HG03025 (cell line): ENCODE results near the gene NDC1.
A peak's percentile ranks its signal among the peaks of the same experiment; 100 is the strongest.
"Not testable (repeated sequence)": the region's sequence is repeated elsewhere in the genome, so short reads cannot be mapped to it uniquely, and the experiment has no call there.

Experiments used
- ATAC-seq: cut with Tn5 transposase; IDR thresholded peaks from one replicate; pipeline ENCODE4 v1.9.1; 2021; ENCODE audit warnings: mild to moderate bottlenecking, moderate library complexity; ENCODE audit not compliant: unreplicated experiment, low FRiP score

NDC1 gene

DNA sequence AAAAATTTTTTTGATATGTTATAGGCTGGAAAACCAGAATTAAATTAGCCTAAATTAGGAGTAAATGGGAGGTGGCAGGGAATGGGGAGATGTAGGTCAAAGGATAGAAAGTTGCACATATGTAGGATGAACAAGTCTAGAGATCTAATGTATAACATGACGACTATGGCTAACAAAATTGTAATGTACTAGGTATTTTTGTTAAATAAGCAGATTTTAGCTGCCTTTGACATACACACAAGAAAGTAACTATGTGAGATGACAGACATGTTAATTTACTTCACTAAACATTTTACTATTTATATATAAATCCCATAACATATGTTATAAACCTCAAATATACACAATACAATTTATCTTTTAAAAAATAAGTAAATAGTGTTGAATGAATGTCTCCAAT lies 68.9 kb downstream of the NDC1 start:
- no peak for ATAC-seq

DNA sequence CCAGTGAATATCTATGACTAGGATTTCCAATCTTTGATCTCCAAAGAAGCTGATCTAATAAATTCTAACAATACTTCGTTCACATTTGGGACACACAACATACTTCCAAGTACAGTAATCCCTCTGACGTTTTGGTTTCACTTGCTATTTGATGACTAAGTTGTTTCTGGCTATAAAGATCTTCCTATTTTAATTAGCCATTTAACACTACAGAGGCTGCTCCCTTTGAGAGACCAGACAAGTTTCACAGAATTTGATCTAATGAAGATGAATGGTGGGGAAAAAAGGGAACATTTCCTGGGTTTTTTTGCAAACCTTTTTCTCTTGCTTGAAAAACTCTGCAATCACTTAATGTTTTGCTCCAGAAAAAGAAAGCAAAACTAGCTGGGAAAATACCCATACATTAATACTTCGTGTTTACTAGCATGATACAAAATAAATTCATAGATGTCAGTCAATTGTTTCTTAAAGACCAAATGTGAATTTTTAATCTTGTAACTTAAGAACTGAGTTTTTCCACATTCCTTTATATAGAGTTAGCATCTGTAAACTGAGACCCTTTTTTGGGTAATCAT lies 71.2 kb downstream of the NDC1 start:
- no peak for ATAC-seq

DNA sequence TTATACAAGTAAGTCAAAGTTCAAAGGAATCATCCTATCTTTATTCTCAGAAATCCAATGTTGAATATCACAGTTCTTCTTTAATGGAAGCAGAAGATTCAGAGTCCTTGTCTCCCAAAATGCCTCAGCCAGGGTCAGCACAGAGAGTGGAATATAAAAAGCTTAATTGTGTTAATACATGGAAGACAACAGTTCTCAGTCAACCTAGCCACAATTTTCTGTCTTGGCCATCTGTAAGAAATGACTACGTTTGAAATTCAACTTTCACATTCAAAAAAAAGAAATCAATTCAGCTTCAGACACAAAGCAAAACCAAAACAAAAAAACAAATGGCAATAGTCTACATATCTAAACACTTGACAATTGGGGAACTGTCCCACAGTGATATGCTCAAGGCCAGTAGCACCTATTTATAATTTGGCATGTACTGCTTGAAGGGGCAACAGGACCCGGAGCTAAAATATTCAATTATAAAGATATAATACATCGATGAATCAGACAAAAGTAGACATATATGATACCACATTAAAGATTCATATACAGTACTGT lies 71.8 kb downstream of the NDC1 start:
- ATAC-seq: no peak

DNA sequence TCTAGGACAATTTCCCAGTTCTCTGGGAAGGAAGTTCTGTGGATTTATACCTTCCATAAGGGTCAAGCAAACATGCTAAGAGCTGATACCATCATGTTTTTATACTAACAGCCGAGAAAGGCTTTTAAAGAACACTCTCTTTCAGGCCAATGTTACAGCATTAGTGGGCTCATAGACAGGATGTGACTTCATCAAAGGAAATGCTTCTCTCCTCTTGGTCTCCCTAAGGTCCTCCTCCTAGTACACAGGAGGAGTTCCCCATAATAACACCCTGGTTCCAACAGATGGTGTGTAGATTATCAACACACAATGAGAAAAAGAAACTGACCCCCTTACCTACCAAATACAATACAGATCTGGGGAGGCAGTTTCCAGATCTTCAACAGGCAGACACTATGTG lies 72.4 kb downstream of the NDC1 start:
- no peak for ATAC-seq

DNA sequence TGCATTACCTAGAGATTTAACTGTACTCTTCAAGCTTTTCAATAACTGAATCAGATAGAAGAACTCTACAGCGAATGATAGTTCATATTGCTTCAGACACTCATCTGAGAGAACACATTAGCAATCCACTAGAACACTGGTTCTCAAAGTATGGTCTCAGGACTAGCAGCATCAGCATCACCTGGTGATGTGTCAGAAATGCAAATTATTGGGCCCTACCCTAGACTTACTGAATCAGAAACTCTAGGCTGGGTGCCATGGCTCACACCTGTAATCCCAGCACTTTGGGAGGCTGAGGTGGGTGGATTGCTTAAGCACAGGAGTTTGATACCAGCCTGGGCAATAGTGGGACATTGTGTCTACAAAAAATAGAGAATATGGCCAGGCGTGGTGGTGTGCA lies 74.2 kb downstream of the NDC1 start:
- ATAC-seq: no peak

DNA sequence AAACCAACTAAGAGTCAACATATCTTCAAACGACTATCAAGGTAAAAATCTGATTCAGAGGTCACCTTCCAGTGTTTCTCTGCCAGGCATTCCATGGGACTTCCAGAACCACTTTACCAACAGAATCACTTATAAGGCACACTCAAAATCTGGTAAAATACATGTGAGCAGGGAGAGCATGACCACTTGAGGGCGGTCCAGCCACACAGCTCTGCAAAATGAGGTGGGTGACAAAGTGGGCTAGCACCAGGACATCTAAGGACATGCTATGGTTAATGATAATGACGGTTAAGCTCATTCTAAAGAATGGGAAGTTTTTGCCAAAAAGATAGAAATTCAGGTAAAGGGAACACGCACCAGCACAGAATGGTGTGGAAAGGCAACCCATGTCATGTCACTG lies 74.6 kb downstream of the NDC1 start:
- no peak for ATAC-seq

DNA sequence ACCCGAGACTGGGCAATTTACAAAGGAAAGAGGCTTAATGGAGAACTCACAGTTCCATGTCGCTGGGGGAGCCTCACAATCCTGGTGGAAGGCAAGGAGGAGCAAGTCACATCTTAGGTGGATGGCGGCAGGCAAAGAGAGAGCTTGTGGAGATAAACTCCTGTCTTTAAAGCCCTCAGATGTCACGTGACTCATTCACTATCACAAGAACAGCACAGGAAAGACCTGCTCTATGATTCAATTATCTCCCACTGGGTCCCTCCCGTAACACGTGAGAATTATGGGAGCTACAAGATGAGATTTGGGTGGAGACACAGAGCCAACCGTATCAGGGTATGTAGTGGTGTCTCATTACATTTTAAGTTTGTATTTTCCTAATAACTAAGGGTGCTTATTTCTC lies 77.6 kb downstream of the NDC1 start:
- not testable (repeated sequence) for ATAC-seq

DNA sequence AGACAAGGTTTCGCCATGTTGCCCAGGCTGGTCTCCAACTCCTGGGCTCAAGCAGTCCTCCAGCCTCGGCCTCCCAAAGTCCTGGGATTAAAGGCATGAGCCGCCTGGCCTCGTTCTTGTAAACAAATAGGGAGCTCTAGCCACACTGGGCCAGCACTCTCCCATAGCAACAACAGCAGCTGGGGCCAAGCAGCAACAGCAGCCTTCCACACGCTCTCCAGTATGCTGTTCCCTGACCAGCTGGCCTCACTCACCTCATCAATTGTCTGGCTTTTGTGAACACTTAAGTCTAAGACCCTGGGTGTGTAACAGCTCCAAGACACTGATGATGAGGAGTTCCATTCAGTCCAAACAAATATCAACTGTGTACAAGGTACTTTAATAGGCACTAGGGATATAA lies 82.2 kb downstream of the NDC1 start:
- no peak for ATAC-seq

DNA sequence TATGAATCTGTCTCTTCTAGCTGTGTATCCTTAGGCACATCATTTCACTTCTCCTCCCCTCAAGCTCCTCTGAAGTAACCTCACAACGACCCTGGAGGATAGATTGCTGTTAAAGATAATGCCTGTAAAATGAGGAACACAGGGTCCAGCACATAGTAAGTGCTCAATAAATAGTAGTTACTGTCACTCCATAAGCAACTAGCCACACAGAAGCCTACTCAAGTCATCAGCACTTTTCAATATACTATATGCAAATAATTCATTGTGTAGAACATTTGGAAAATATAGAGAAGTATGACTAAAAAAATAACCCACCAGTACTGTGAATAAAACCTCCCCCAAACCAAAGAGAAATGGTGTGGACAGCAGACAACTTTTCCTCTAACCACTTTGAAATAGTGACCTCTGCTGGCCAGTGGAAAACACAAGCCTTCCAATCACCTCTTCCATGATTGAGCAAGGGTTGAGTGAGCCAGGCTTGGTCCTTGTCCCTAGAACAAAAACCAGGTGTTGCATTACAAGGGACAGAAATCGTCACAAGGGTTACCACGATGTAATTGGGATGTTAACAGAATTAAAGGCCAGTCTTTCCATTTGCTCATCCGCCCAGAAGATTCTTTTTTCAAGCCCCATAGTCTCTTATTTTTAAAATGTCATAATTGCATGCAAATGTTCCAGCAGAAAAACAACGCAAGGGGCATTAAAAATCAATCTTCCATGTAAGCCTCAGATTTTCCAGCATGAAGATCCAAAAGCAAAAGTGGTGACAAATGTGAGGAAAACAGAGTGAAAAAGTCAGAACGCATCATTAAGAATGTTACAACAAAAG lies 83.4 kb downstream of the NDC1 start:
- no peak for ATAC-seq

DNA sequence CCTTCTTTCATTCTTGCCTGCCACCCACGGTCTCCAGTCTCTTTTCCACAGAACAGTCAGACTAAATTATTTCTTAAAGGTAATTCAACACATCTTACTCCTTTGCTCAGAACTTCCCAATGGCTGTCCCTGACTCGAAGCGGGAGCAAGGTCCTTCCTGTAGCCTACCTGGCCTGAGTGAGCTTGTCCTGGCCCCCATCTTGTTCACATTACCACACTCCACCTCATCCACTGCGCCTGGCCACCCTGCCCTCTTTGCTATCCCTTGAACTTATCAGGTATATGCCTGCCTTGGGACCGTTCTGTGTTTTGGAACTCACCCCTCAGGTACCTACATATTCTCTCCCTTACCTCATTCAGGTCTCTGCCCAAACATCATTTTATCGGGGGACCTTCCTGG lies 85.8 kb downstream of the NDC1 start:
- ATAC-seq: no peak

DNA sequence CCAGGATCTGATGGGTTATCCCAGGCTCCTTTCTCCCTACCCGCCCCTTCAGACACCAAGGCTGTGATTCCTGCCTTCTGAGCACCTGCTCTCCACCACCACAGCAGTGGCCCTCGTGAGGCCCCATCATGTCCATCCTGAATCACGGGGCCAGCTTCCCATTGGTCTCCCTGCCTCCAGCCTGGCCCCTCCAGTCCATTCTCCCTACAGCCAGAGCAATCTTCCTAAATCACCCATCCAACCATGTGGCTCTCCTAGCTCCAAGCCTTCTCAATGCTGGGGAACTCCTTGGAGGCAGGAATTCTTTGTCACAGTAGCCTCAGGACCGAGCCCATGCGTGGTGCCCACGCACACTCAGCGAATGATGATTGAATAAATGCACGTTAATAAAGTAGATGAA lies 90.3 kb downstream of the NDC1 start:
- no peak for ATAC-seq

DNA sequence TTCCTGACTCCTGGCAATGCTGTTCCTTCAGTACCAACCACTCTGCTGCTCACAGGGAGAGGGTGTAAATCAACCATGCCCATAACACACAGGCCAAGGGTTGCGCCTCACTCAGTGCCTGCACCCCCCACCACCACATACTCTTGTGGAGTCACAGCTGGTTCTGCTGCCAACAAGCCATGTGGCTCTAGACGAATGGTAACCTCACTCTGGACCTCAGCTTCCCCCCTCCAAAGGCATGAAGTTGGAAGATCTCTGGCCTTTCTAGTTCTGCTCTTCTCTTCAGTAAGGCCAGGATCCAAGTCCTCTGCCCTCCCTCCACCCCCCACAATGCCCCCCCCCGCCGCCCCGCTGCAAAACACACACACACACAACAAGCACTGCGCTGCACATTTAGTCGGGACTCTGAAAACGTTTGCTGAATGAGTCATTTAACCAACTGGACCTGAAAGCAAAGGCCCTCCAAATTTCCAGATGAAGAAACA lies 97.4 kb downstream of the NDC1 start:
- ATAC-seq: no peak

DNA sequence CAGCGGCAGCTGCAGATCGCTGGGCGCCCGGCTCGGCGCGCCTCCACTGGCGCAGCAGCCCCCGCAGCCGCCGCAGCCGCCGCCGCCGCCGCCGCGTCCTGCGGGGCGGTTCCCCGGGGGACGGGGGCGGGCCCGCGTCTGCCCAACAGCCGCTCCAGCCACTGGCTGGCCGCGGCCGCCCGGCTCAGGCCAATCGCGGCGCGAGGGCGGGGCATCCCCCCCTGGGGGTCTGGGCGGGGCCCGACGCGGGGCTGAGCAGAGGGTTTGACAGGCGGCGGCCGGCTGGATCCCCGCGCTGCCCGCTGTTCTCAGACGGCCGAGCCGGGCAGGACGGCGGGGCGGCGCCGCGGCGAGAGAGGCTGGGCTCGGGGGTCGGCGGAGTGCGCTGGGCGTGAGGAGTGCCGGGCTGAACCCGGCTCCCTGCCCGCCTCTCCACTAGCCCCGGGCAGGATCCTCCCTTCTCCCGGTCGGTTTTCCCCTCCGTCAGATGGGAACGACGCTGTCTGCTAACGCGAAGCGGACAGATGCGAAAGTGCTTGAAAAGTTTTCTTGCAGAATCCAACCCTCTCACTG lies 98.9 kb downstream of the NDC1 start, which contains the start of gene GLIS1:
TSS of gene GLIS1 (minus strand) at position 56 of the 573 bp plus-strand sequence. CDS start 1,100 bp downstream, outside the sequence.
- peak; percentile 81 for ATAC-seq

DNA sequence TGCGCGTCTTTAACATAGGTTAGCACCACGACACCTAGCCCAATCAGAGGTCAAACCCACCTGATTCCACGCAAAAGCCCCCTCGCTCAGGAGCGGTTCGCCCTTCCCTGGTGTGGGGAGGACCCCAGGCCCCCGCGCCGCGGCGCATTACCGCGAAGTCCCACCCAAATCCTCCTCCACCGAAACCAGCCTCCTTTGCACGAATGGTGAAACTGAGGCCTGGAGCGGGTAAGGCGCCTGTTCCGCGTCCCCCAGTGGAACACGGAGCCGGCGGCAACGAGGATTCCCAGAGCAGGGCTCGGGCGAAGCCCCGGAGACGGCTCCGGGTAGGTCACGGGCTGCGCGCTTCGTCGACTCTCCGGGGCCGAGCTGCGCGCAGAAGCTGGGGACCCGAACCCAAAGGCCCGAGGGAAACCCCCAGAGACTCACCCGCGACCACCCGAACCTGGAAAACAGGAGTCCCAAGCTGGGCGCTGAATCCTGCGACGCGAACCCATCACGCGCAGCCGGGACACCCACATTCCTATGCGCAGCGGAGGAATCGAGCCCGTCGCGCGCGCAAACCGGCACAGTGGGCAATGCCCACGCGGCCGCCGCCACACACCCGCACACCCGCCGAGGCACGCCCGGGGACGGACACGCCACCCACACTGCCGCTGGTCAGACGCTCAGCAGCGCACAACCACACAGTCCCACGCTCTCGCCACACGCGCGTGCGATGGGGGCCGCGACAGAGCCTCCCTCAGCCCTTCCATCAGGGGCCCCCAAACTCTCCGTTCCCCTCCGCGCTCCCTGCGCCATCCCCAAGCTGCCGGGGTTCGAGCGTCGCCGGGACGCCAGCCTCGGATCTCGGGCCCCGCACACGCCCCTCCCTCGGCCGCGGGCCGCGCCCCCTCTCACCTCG lies 99.6 kb downstream of the NDC1 start:
- no peak for ATAC-seq

DNA sequence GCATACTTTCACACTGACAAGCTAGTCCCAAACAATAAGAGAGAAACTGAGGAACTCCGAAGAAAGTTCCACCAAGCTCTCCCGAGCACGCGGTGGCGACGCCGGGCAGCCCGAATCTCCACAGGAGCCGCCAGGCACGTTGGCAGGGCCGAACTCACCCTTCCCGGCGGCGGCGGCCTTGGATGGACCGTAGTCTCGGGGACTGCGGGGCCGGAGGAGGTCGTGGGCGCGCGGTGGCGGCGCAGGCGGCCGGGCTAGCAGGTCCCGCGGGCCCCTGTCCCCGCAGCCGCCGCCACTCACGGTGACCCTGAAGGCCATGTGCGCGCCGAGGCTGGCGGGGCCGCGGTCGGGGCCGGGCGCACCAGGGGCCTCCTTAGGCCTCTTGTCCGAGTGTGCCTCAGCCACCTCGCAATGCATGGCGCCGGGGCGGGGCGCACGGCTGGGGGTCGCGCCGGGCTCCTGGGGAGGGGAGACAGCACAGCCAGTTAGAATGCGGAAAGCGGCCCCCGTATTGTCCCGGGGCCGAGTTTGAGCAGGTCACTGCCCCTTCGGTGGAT lies 100.4 kb downstream of the NDC1 start:
- no peak for ATAC-seq

DNA sequence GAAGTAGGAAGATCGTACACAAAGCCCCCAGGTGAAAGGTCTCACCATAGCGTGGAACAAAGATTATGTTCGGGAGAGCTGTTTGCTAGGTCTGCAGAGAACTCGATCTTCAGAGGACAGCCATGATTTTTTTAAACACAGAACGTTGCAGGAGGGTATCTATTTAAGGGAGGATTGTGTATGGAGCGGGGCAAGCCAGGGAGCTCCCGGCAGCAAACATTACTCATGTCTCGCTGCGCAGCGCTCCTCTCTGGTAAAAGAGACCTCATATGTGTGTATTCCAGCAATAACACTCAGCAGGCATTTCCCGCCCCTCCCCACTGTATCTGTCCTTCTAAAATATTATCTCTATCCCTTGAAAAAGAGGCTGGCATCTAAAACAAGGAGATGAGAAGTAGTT lies 101.8 kb downstream of the NDC1 start:
- ATAC-seq: no peak

DNA sequence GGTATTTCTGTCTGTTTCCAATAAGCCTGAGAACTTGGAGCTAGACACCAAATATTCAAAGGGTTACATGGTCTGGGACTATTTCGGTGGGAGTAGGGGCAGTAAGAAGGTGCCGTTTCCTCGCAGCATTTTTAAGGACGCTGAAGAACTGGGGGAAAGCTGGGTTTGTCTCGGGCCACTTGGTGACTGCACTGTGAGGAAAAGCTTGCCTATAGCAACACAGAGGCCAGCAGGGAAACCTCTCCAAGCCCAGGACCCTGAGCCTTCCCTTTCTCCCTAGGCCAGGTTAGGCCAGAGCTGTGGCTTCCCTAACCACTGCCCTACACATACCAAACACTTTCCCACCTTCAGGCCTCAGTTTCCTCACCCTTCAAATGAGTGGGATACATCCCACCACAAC lies 102.4 kb downstream of the NDC1 start:
- ATAC-seq: no peak

DNA sequence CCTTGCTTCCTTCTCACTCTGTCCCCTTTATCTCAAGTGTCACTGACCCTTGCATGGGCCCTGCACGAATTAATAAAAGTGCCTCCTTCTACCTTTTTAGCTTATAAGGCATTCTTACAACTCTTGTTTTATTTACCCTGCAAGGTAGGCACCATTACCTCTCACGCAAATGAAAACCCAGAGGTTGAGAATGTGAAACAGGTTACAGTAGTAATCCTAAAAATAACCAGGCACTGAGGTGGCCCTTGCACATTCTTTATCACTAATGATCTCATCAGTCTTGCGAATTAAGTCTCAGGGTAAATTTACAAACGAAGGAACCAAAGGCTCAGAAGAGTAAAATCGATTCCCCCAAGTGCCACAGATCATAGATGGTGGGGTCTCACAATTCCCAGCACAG lies 102.8 kb downstream of the NDC1 start:
- ATAC-seq: no peak

DNA sequence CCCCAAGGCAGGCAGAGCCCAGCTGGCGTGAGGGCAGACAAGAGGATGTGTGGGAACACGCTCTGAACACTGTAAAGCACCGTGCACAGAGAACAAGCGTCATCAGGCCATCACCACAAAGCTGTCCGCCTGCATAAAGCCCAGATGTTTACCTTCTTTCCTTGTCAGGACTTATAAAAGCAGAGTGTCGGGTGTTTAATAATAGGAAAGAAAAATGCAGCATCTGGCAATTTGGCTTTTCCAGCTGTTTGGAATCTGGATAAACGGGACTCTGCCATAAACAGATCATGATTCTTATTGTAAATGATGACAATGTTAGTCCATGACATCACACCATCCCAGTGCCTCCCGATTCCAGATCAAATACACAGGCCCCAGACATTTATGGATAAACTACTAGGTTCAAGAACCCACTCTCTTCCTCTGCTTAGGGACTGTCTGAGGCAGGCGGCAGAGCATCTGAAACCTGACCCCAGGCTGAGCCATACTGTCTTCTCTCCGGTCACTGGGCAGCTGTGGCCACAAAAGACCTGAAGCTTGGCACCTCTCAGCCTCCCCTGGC lies 103.4 kb downstream of the NDC1 start:
- ATAC-seq: no peak
